IMR-90 (cell line): ENCODE measurements around the gene GM2A. TPM values are rescaled to one million over a fixed set of nuclear protein-coding genes. Genes with fewer than 3 reads are reported as not detected.

Source experiments
- ATAC-seq: fragments of 200-7000 bp; cut with Tn5 transposase; 2 replicates; pipeline ENCODE4 v1.9.1; 2020; ENCODE audit warnings: low read depth, mild to moderate bottlenecking, moderate library complexity
- BruUV-seq: library from RNA; stranded (reverse); fragments of 400-500 nt; replicated peaks from 2 replicates; lab custom pipeline; 2021; lab: Mats Ljungman, UMichigan
- CTCF ChIA-PET: fragments of 300-600 bp; formaldehyde crosslinking; extraction: SDS; loops from one replicate; lab custom pipeline; 2021; ENCODE audit warnings: antibody characterized with exemption; lab: Yijun Ruan, JAX
- POLR2A ChIA-PET: fragments of 300-600 bp; sonication (Branson Sonifier 250); formaldehyde crosslinking; loops from one replicate; lab custom pipeline; 2022; ENCODE audit warnings: antibody characterized with exemption; ENCODE audit not compliant: unreplicated experiment; lab: Charles Lee
- DNase-seq: peaks from one replicate; pipeline ENCODE4 v3.0.0; 2013
- H2AFZ ChIP-seq: replicated peaks from 2 replicates; pipeline ENCODE3; 2013; ENCODE audit warnings: low read length, mild to moderate bottlenecking; ENCODE audit not compliant: poor library complexity
- H2AK5ac ChIP-seq: 2 replicates; pipeline ENCODE4 v1.6.1; 2013; ENCODE audit warnings: low read depth, low read length, inconsistent platforms
- H2AK9ac ChIP-seq: replicated peaks from 2 replicates; pipeline ENCODE3; 2013; ENCODE audit warnings: mild to moderate bottlenecking, low read depth, low read length, moderate library complexity; ENCODE audit not compliant: poor library complexity
- H2BK120ac ChIP-seq: 2 replicates; pipeline ENCODE4 v1.6.1; 2013; ENCODE audit warnings: low read depth, low read length, inconsistent platforms
- H2BK15ac ChIP-seq: 3 replicates; pipeline ENCODE4 v1.6.1; 2013; ENCODE audit warnings: low read depth, low read length, inconsistent platforms
- H2BK20ac ChIP-seq: 2 replicates; pipeline ENCODE4 v1.6.1; 2013; ENCODE audit warnings: low read depth, mild to moderate bottlenecking, inconsistent platforms, low read length, moderate library complexity
- H2BK5ac ChIP-seq: 2 replicates; pipeline ENCODE4 v1.6.1; 2013; ENCODE audit warnings: mild to moderate bottlenecking, low read depth, low read length, inconsistent platforms; ENCODE audit not compliant: poor library complexity, severe bottlenecking
- H3K14ac ChIP-seq: replicated peaks from 2 replicates; pipeline ENCODE4 v1.6.1; 2013; ENCODE audit warnings: low read depth, low read length, inconsistent platforms
- H3K18ac ChIP-seq: 2 replicates; pipeline ENCODE4 v1.6.1; 2013; ENCODE audit warnings: low read depth, low read length, control low read depth
- H3K23ac ChIP-seq: 2 replicates; pipeline ENCODE4 v1.6.1; 2013; ENCODE audit warnings: low read depth, low read length, inconsistent platforms
- H3K27ac ChIP-seq: 2 replicates; pipeline ENCODE4 v1.5.1; 2013; ENCODE audit warnings: mild to moderate bottlenecking, control low read depth, low read length; ENCODE audit not compliant: insufficient read depth
- H3K27me3 ChIP-seq: 2 replicates; pipeline ENCODE4 v1.6.1; 2013; ENCODE audit warnings: low read length; ENCODE audit not compliant: control insufficient read depth, insufficient read depth
- H3K36me3 ChIP-seq: 2 replicates; pipeline ENCODE4 v1.6.1; 2013; ENCODE audit warnings: low read length, mixed read lengths; ENCODE audit not compliant: control insufficient read depth, insufficient read depth
- H3K4ac ChIP-seq: 2 replicates; pipeline ENCODE4 v1.6.1; 2013; ENCODE audit warnings: low read depth, low read length, inconsistent platforms
- H3K4me1 ChIP-seq: 2 replicates; pipeline ENCODE4 v1.6.1; 2013; ENCODE audit warnings: low read length, mixed read lengths; ENCODE audit not compliant: control insufficient read depth, insufficient read depth
- H3K4me2 ChIP-seq: 2 replicates; pipeline ENCODE4 v1.6.1; 2013; ENCODE audit warnings: low read depth, mild to moderate bottlenecking, control low read depth, low read length, moderate library complexity
- H3K4me3 ChIP-seq: 2 replicates; pipeline ENCODE4 v1.5.1; 2013; ENCODE audit warnings: low read depth, mild to moderate bottlenecking, control low read depth, low read length, moderate library complexity; ENCODE audit not compliant: insufficient read depth
- H3K56ac ChIP-seq: 2 replicates; pipeline ENCODE4 v1.6.1; 2013; ENCODE audit warnings: low read length, inconsistent platforms; ENCODE audit not compliant: insufficient read depth; ENCODE audit errors: extremely low read depth
- H3K79me1 ChIP-seq, 2 experiments: 2 replicates each; pipeline ENCODE4 v1.6.1; 2013; ENCODE audit warnings: low read length in 2 of 2, inconsistent platforms in 1 of 2, low read depth in 1 of 2
- H3K9ac ChIP-seq: 2 replicates; pipeline ENCODE4 v1.6.1; 2013; ENCODE audit warnings: low read depth, low read length, control low read depth
- H3K9me1 ChIP-seq: 2 replicates; pipeline ENCODE4 v1.6.1; 2013; ENCODE audit warnings: low read length, inconsistent platforms; ENCODE audit not compliant: insufficient read depth
- H3K9me3 ChIP-seq: 2 replicates; pipeline ENCODE4 v1.6.1; 2013; ENCODE audit warnings: low read length; ENCODE audit not compliant: control insufficient read depth, insufficient read depth
- H4K20me1 ChIP-seq: 2 replicates; pipeline ENCODE4 v1.6.1; 2013; ENCODE audit warnings: low read length, inconsistent platforms; ENCODE audit not compliant: insufficient read depth
- H4K5ac ChIP-seq: 2 replicates; pipeline ENCODE4 v1.6.1; 2013; ENCODE audit warnings: mild to moderate bottlenecking, low read depth, low read length, control low read depth
- H4K8ac ChIP-seq, 2 experiments: 2 replicates each; pipeline ENCODE4 v1.6.1; 2013; ENCODE audit warnings: low read depth in 2 of 2, low read length in 2 of 2, control low read depth in 1 of 2, inconsistent platforms in 1 of 2
- H4K91ac ChIP-seq: 2 replicates; pipeline ENCODE4 v1.6.1; 2013; ENCODE audit warnings: low read depth, low read length, inconsistent platforms; ENCODE audit not compliant: insufficient read depth
- BHLHE40 ChIP-seq: fragments of 150-350 bp; IDR thresholded peaks from 2 replicates; pipeline ENCODE4 v1.6.1; 2016; ENCODE audit warnings: mild to moderate bottlenecking, low read depth, low read length
- CEBPB ChIP-seq: IDR thresholded peaks from 2 replicates; pipeline ENCODE4 v1.6.1; 2012; ENCODE audit warnings: low read depth, low read length, improper control_type of control experiment
- CHD1 ChIP-seq: IDR thresholded peaks from 2 replicates; pipeline ENCODE4 v1.6.1; 2012; ENCODE audit warnings: low read depth, low read length, improper control_type of control experiment
- FOS ChIP-seq: fragments of 150-350 bp; IDR thresholded peaks from 2 replicates; pipeline ENCODE4 v1.6.1; 2016; ENCODE audit warnings: low read depth, low read length
- MAFK ChIP-seq: IDR thresholded peaks from 2 replicates; pipeline ENCODE4 v1.6.1; 2012; ENCODE audit warnings: low read depth, low read length, improper control_type of control experiment
- MAZ ChIP-seq: IDR thresholded peaks from 2 replicates; pipeline ENCODE4 v1.6.1; 2012; ENCODE audit warnings: low read depth, mild to moderate bottlenecking, low read length, improper control_type of control experiment, moderate library complexity, borderline replicate concordance
- MXI1 ChIP-seq: IDR thresholded peaks from 2 replicates; pipeline ENCODE4 v1.6.1; 2012; ENCODE audit warnings: low read depth, mild to moderate bottlenecking, low read length, moderate library complexity, borderline replicate concordance
- NFE2L2 ChIP-seq: fragments of 150-350 bp; IDR thresholded peaks from 2 replicates; pipeline ENCODE4 v1.6.1; 2016; ENCODE audit warnings: low read depth, mild to moderate bottlenecking, low read length
- POLR2A ChIP-seq: IDR thresholded peaks from 2 replicates; pipeline ENCODE4 v1.6.1; 2012; ENCODE audit warnings: mild to moderate bottlenecking, low read depth, low read length
- RAD21 ChIP-seq: IDR thresholded peaks from 2 replicates; pipeline ENCODE4 v1.6.1; 2012; ENCODE audit warnings: low read length, improper control_type of control experiment
- RCOR1 ChIP-seq: IDR thresholded peaks from 2 replicates; pipeline ENCODE4 v1.6.1; 2012; ENCODE audit warnings: mild to moderate bottlenecking, low read length, improper control_type of control experiment; ENCODE audit not compliant: insufficient replicate concordance
- RFX5 ChIP-seq: IDR thresholded peaks from 2 replicates; pipeline ENCODE4 v1.8.0; 2012; ENCODE audit warnings: low read depth, mild to moderate bottlenecking, low read length, moderate library complexity
- SMC3 ChIP-seq: fragments of 150-350 bp; IDR thresholded peaks from 2 replicates; pipeline ENCODE4 v1.6.1; 2016; ENCODE audit warnings: low read depth, mild to moderate bottlenecking, antibody characterized with exemption, low read length, moderate library complexity
- WGBS, 2 experiments: methylation state at CpG; one replicate each; pipeline versions ENCODE4 v1.1.5 to v1.1.7; 2013; ENCODE audit warnings: missing lambda C conversion rate in 2 of 2; ENCODE audit not compliant: insufficient read length in 1 of 2; ENCODE audit errors: extremely low coverage in 2 of 2; 5-methylcytosine and 5-hydroxymethylcytosine counted together
- dilution Hi-C: fragments of 300-500 bp; cut with HindIII; formaldehyde crosslinking; loops from one replicate; pipeline ENCODE4 v1.14.3; 2018; ENCODE audit warnings: low sequenced_read_pairs; ENCODE audit not compliant: unreplicated experiment
- in situ Hi-C: fragments of 300-500 bp; cut with MboI; formaldehyde crosslinking; loops from 3 replicates; pipeline ENCODE4 v1.14.3; 2019; ENCODE audit warnings: low sequenced_read_pairs, inconsistent platforms, mixed read lengths
- intact Hi-C: fragments of 100-400 bp; cut with micrococcal nuclease; formaldehyde crosslinking; loops from 2 replicates; pipeline ENCODE4 v1.10.0; 2022
- polyA plus RNA-seq, 3 experiments: library from polyadenylated mRNA; depleted of rRNA; stranded (reverse); fragments of >200 nt; gene quantifications; 2 replicates each; pipeline ENCODE4 v1.2.3, GENCODE V29; 2012; ENCODE audit warnings: low replicate concordance in 1 of 3
- total RNA-seq: library from RNA; depleted of rRNA; stranded (reverse); fragments of >200 nt; gene quantifications from 2 replicates; pipeline ENCODE4 v1.2.3, GENCODE V29; 2012
- TF ChIP-seq, protein P1 (sequence below): fragments of 150-350 bp; IDR thresholded peaks from 2 replicates; pipeline ENCODE4 v1.6.1; 2017; ENCODE audit warnings: mild to moderate bottlenecking, antibody characterized with exemption, low read length, low read depth
- TF ChIP-seq, protein P2 (sequence below): conservative IDR thresholded peaks from 2 replicates; pipeline ENCODE4 v1.5.1; 2012; ENCODE audit warnings: mild to moderate bottlenecking, low read depth, low read length, improper control_type of control experiment
- TF ChIP-seq, protein P3 (sequence below): fragments of 150-350 bp; IDR thresholded peaks from 2 replicates; pipeline ENCODE4 v1.6.1; 2016; ENCODE audit warnings: low read depth, mild to moderate bottlenecking, low read length, moderate library complexity, borderline replicate concordance

GM2A gene
- total and polyA plus RNA-seq, 2 of the 4 experiments (the other 2 are of a cell fraction): 13.8 to 18.5 TPM

DNA sequence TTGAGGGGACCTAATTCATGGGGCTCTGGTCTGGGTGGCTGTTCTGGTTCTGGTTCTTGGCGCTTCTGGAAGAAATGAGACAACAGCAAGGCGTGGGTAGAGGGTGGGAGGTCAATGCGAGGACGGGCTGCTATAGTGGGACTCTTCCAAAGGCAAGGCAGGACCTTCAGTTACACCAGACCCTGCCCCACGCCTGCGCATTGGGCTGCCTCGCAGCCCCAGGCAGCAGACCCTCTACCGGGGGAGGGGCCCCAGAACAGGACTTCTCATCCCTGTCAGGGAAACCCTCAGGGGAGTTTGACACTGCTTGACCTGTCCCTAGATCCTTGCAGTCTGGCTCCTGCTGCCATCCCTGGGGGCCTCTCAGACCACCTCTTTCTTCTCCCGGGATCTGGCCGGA is 47.6 kb upstream of the GM2A start:
- TF ChIP-seq, protein P1, sequence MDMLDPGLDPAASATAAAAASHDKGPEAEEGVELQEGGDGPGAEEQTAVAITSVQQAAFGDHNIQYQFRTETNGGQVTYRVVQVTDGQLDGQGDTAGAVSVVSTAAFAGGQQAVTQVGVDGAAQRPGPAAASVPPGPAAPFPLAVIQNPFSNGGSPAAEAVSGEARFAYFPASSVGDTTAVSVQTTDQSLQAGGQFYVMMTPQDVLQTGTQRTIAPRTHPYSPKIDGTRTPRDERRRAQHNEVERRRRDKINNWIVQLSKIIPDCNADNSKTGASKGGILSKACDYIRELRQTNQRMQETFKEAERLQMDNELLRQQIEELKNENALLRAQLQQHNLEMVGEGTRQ: no peak
- TF ChIP-seq RCOR1 (no peak), BHLHE40 (no peak), RAD21 (no peak), MXI1 (no peak), SMC3 (no peak), FOS (no peak), POLR2A (no peak), MAZ (no peak), MAFK (no peak), CEBPB (no peak), CHD1 (no peak), RFX5 (no peak), NFE2L2 (no peak)
- TF ChIP-seq, protein P2, sequence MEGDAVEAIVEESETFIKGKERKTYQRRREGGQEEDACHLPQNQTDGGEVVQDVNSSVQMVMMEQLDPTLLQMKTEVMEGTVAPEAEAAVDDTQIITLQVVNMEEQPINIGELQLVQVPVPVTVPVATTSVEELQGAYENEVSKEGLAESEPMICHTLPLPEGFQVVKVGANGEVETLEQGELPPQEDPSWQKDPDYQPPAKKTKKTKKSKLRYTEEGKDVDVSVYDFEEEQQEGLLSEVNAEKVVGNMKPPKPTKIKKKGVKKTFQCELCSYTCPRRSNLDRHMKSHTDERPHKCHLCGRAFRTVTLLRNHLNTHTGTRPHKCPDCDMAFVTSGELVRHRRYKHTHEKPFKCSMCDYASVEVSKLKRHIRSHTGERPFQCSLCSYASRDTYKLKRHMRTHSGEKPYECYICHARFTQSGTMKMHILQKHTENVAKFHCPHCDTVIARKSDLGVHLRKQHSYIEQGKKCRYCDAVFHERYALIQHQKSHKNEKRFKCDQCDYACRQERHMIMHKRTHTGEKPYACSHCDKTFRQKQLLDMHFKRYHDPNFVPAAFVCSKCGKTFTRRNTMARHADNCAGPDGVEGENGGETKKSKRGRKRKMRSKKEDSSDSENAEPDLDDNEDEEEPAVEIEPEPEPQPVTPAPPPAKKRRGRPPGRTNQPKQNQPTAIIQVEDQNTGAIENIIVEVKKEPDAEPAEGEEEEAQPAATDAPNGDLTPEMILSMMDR: no peak
- TF ChIP-seq, protein P3, sequence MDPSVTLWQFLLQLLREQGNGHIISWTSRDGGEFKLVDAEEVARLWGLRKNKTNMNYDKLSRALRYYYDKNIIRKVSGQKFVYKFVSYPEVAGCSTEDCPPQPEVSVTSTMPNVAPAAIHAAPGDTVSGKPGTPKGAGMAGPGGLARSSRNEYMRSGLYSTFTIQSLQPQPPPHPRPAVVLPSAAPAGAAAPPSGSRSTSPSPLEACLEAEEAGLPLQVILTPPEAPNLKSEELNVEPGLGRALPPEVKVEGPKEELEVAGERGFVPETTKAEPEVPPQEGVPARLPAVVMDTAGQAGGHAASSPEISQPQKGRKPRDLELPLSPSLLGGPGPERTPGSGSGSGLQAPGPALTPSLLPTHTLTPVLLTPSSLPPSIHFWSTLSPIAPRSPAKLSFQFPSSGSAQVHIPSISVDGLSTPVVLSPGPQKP: no peak
- Histone ChIP-seq H4K91ac (no peak overlapping the region), H3K4me1 (no peaks in the 10 kb centered on the region), H4K5ac (no peak overlapping the region), H3K56ac (no peak overlapping the region), H3K79me1 (no peaks in the 10 kb centered on the region), H3K18ac (no peak overlapping the region), H3K36me3 (no peaks in the 10 kb centered on the region), H3K23ac (no peak overlapping the region), H2BK120ac (no peak overlapping the region), H3K9me3 (no peaks in the 10 kb centered on the region), H3K9me1 (no peaks in the 10 kb centered on the region), H3K4me2 (no peak overlapping the region), H2BK20ac (no peak overlapping the region), H3K4me3 (no peak overlapping the region), H2AK5ac (no peak overlapping the region), H2BK15ac (no peak overlapping the region), H4K20me1 (no peaks in the 10 kb centered on the region), H3K14ac (no peak overlapping the region), H2AFZ (no peak overlapping the region), H3K27me3 (peaks cover 6% of the 10 kb centered on the region; the same call in 1 of the 2 replicates), H3K4ac (no peak overlapping the region), H4K8ac (no peak overlapping the region), H2AK9ac (no peak overlapping the region), H2BK5ac (no peak overlapping the region), H3K9ac (no peak overlapping the region), H3K27ac (no peak overlapping the region)
- 100% methylated on average over 1 of the region's 10 CpGs; no CpG with 5 or more reads in 1 of the 2 experiments for WGBS, 2 experiments
- ATAC-seq: no peak
- in situ Hi-C loops: no loop called here
- no TSS peak for BruUV-seq
- ChIA-PET CTCF (no interaction called here), POLR2A (no interaction called here)
- intact Hi-C loops: no loop called here
- dilution Hi-C loops: no loop called here
- DNase-seq: no peak
